HG03521 (cell line): ENCODE results near the gene MED28.

Experiments
- ATAC-seq: cut with Tn5 transposase; IDR thresholded peaks from one replicate; pipeline ENCODE4 v1.9.1; 2021; ENCODE audit warnings: mild to moderate bottlenecking, moderate library complexity; ENCODE audit not compliant: unreplicated experiment

The MED28 gene

DNA sequence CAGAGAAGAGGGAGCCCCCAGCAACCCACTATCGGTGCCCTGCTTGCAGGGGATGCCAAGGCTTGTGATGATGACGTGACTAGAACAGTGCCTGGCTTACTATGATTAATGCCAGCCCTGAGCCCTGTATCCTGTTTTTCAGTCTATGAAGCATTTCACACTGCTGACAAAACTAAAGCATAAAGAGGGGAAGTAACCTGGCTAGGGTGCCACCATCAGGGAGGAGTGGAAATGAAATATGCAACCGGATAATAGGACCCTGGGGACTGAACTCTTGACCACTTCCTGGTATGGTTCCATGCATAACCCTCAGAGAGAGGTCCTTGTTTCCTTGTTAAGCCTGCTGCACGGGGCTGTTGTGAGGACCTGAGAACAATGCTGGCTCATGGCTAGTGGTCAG is 50.3 kb downstream of the MED28 start:
- ATAC-seq, result peak; percentile 83

DNA sequence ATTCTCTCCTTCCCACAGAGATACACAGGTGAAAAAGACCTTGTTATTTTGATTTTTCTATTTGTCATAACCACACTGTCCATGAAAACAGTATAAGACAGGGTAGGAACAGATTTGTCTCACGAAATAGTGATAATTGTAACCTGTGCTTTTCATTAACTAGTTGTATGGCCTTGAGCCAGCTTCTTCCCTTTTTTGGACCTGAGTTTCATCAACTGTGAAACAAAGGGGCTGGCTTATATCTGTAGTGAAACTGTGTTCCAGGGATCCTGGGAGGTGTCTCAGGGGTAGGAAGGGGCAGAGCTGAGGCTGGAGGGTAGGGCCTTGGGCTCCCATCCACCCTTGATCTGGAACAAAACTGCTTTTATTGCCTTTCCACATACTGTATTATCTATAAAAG is 50.9 kb downstream of the MED28 start:
- no peak for ATAC-seq

DNA sequence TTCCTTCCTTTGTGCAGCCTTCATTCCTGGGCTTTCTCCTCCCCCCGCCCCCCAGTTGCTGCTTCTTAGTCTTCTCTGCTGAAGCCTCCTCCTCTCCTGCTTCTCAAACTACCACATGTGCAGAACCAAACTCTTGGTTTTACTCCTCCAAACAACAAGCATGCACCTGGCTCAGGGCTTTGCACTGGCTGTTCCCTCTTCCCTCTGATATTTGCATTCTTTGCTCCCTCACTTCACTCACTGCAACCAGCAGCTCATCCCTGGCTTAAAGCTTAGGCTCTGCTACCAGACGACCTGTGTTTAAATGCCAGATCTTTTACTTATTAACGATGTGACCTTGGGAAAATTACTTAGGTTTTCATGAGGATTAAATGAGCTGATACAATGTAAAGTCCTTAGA is 51.4 kb downstream of the MED28 start:
- ATAC-seq, result no peak

DNA sequence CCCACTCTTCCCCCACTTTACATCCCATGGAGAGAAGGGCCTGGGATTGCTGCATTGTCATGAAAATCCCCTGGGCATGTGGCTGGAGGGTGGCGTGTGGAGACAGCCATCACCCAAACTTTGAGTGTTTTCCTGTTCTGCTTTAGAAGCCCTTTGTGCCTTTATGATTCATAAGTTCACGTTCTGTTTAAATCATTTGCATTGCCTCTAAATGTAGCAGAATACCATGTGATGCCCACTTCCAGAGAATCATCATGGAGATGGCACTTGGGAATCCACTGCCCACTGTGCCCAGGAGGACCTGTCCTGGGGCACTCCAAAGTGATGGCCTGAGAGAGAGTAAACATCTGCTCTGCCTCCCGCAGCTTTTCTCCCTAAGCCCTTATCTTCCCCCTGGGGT is 52.8 kb downstream of the MED28 start:
- ATAC-seq, result no peak

DNA sequence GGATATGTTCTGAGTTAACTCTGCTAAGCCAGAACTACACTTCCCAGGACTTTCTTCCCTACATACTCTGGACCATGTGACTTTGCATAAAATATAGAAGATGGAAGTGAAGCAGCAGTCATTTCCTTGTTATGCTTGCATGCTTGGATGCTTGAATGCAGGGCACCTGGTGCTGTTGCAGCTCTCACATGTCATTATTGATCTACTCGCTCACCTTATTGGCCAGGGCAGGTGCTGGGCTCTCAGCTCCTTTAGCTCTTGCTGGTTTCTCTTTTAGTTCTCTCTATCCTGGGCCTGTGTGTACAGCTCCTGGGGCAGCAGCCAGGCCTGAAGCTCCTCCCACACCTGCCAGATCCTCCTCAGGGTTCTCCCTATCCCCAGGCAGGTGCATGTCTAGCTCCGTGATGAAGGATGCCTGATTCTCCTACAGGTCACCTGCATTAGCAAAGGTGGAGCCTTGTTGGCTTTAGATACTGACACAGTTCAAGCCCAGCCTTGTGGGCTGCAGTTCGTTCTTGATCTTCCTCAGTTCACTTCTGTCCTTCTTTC is 53.3 kb downstream of the MED28 start:
- ATAC-seq, result no peak

DNA sequence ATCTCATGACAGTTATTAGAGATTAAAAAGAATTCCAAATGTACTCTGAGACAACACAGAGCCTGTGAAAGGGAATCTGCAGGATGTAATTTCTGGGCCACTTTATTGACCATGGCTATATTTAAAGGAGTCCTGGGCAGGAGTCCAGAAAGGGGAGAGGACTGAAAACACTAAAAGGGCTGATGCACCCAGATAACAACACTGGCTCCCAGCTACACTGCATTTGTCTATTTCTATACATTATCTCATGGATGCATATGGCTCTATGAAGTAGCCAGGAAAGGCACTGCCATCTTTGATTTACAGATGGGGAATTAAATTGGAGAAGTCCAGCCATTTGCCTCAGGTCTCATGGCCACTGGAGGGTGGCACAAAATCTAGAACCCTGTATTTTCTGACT is 56.0 kb downstream of the MED28 start:
- ATAC-seq, result no peak

DNA sequence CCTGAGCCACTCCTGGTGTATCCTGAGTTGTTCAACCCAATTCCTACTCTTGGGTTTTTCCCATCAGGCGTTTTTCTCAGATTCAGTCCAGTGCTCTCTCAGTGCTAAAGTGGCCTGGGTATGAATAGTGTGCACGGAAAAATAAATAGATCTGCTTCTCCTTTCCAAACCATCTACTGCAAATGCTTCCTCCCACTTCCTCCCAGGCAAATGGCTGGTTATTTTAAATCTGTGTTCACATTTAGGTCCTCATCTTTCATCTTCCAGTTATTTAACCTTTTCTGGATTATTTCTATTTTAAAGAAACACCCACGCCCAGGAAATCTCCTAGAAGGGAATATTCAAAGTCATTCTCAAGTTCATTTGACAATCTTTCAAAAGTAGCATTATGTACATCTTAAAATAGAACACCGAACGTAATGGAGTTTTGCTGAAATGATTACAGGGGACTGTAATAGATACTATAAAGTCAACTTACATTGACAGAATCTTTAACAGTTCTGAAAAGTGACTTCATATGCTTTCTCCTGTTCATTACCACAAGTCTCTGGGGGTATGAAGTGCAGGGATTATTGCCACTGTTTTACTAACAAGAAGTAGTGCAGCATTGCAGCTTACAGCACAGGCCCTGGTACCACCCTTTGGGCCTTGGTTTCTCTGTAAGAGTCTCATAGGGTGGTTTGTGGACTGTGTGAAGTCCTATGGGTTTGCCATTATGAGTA is 66.3 kb downstream of the MED28 start:
- ATAC-seq, result no peak

DNA sequence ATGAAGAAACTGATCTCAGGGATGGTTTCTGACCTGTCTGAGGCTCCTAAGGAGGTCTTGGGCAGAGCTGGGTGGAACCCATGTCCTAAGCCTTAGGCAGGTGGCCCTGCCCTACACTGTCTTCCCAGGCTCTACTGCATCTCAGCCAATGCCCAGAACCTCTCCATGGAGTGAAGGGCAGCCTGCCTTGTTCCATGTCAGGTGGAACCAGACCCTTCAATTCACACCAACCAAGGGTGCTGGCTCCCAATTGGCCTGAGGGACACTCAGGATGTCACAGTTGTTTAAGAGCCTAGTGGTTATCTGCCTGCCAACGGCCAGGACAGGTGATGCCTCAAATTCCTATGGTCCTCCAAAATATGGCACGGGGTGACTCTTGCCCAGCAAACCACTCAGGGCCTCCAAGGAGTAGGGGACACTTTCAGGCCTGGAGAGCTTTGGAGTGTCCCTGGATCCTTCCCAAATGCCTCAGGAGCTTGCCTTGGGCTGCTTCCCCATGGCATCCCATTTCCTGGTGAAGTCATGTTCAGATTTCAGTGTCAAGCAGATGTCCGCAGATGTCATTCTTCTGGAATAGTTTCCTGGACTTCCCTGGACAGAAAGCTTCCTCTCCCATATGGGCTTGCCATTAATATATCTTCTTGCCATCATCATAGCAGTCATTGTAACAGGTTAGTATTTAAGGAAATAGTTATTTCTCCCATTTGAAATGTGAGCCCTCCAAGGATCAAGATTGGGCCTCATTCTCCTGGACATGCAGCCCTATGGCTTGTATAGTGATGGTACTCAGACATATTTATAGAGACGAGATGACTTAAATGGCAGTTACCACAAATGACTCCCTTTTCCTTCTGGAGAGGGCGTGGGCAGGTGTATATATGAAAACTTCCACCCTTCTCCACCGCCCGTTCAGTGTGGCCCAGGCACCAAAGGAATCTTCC is 67.1 kb downstream of the MED28 start:
- ATAC-seq, result no peak

DNA sequence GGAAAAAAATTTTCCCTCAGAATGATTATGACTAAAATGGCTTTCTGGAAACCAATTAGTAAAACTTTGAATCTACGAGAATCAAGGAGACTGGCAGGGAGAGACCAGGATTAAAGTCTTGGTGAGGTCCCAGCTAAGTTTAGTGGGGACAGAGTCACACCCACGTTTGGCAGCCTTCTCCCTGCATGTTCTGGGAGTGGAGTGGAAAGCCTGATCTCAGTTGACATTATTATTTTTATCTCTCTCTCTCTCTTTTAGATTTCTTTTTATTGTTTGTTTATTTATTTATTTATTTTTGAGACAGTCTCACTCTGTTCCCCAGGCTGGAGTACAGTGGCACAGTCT is 67.8 kb downstream of the MED28 start:
- ATAC-seq, result no peak
